Mucosa of gallbladder (tissue), 1 donor: ENCODE measurements around the gene B4GALNT2. TPM values are rescaled to one million over a fixed set of nuclear protein-coding genes. Genes with fewer than 3 reads are reported as not detected.

Experiments
- DNase-seq: peaks from one replicate; pipeline ENCODE4 v3.0.0-alpha.2; 2020; ENCODE audit warnings: low spot score
- total RNA-seq: library from RNA; stranded (reverse); gene quantifications from one replicate; pipeline ENCODE4 v1.2.1, GENCODE V29; 2021
- donor health status: DM: no; HTN: no; CAD: no.

B4GALNT2 gene
- total RNA-seq, 1 donor from 2014 or later = 4.6 TPM

GRCh38 chr17:49210158-49211029 lies 77.8 kb downstream of the B4GALNT2 start, which contains the start of the genes ABI3 and GNGT2:
TSS of gene ABI3 (plus strand) at chr17:49210707. CDS start at chr17:49210725, 18 bp downstream.
TSS of gene GNGT2 (minus strand) at chr17:49210574. CDS start at chr17:49207422, 3,152 bp downstream.
- DNase-seq = no peak

- DNase-seq = no peak
Measured at GRCh38 chr17:49213399-49213798, 80.8 kb downstream of the B4GALNT2 start.

GRCh38 chr17:49213847-49214246 lies 81.3 kb downstream of the B4GALNT2 start:
- no peak for DNase-seq

GRCh38 chr17:49214676-49215360 lies 82.2 kb downstream of the B4GALNT2 start:
- DNase-seq = peak; percentile 71

- DNase-seq = no peak
Measured at GRCh38 chr17:49216482-49216881, 83.9 kb downstream of the B4GALNT2 start.

- DNase-seq = no peak
Measured at GRCh38 chr17:49216953-49217650, 84.5 kb downstream of the B4GALNT2 start.

GRCh38 chr17:49217651-49218413 lies 85.3 kb downstream of the B4GALNT2 start:
- peak; percentile 70 for DNase-seq

GRCh38 chr17:49218941-49219913 lies 86.7 kb downstream of the B4GALNT2 start:
- no peak for DNase-seq

GRCh38 chr17:49219987-49220386 lies 87.4 kb downstream of the B4GALNT2 start:
- DNase-seq = no peak

- DNase-seq = no peak
Measured at GRCh38 chr17:49223168-49223516, 90.6 kb downstream of the B4GALNT2 start.

GRCh38 chr17:49223517-49224197 lies 91.1 kb downstream of the B4GALNT2 start:
- DNase-seq = no peak

GRCh38 chr17:49224198-49224996 lies 91.8 kb downstream of the B4GALNT2 start:
- DNase-seq = no peak

GRCh38 chr17:49224997-49225337 lies 92.4 kb downstream of the B4GALNT2 start:
- no peak for DNase-seq

- no peak for DNase-seq
Measured at GRCh38 chr17:49225554-49226236, 93.1 kb downstream of the B4GALNT2 start.
